Mesenchymal stem cell (in vitro differentiated cells and primary cell): Measurements from ENCODE around the gene LPAR4.

ENCODE experiments used
- DNase-seq: peaks from one replicate; pipeline ENCODE4 v3.0.0-alpha.2; 2013
- H2AFZ ChIP-seq: one replicate; pipeline ENCODE4 v1.6.1; 2013; ENCODE audit warnings: low read depth, mild to moderate bottlenecking, control low read depth, inconsistent platforms, low read length, moderate library complexity
- H2AK5ac ChIP-seq: 2 replicates; pipeline ENCODE4 v1.6.1; 2013; ENCODE audit warnings: low read length, moderate library complexity, mild to moderate bottlenecking, inconsistent platforms; ENCODE audit not compliant: severe bottlenecking
- H2BK120ac ChIP-seq: one replicate; pipeline ENCODE4 v1.6.1; 2013; ENCODE audit warnings: low read depth, mild to moderate bottlenecking, inconsistent platforms, low read length, moderate library complexity
- H2BK12ac ChIP-seq, 2 experiments: one replicate each; pipeline ENCODE4 v1.6.1; 2013; ENCODE audit warnings: inconsistent platforms in 2 of 2, low read length in 2 of 2, mild to moderate bottlenecking in 2 of 2, moderate library complexity in 2 of 2, control low read depth in 1 of 2
- H2BK15ac ChIP-seq: one replicate; pipeline ENCODE4 v1.6.1; 2013; ENCODE audit warnings: mild to moderate bottlenecking, low read depth, inconsistent platforms; ENCODE audit not compliant: poor library complexity, severe bottlenecking
- H2BK5ac ChIP-seq: 2 replicates; pipeline ENCODE4 v1.6.1; 2013; ENCODE audit warnings: low read depth, mild to moderate bottlenecking, low read length, control low read depth, inconsistent platforms; ENCODE audit not compliant: poor library complexity, severe bottlenecking
- H3K14ac ChIP-seq, 2 experiments: one replicate each; pipeline ENCODE4 v1.6.1; 2013; ENCODE audit warnings: inconsistent platforms in 2 of 2, low read length in 2 of 2, control low read depth in 1 of 2, mild to moderate bottlenecking in 1 of 2, moderate library complexity in 1 of 2
- H3K18ac ChIP-seq, 2 experiments: one replicate each; pipeline ENCODE4 v1.6.1; 2013; ENCODE audit warnings: inconsistent platforms in 2 of 2, low read length in 2 of 2, control low read depth in 1 of 2, low read depth in 1 of 2, mild to moderate bottlenecking in 1 of 2
- H3K23ac ChIP-seq, 2 experiments: one replicate each; pipeline ENCODE4 v1.6.1; 2013; ENCODE audit warnings: inconsistent platforms in 2 of 2, low read length in 2 of 2, mild to moderate bottlenecking in 2 of 2, moderate library complexity in 2 of 2, control low read depth in 1 of 2
- H3K27ac ChIP-seq: 2 replicates; pipeline ENCODE4 v1.5.1; 2013; ENCODE audit warnings: mild to moderate bottlenecking, moderate library complexity, low read length, control low read depth, inconsistent platforms; ENCODE audit not compliant: poor library complexity, severe bottlenecking
- H3K27me3 ChIP-seq, 2 experiments: 2 replicates each; pipeline versions ENCODE4 v1.6.1 to v1.7.0; 2013; ENCODE audit warnings: low read length in 2 of 2, mild to moderate bottlenecking in 2 of 2, moderate library complexity in 2 of 2, control low read depth in 1 of 2, inconsistent platforms in 1 of 2; ENCODE audit not compliant: control insufficient read depth in 1 of 2, insufficient read depth in 1 of 2
- H3K36me3 ChIP-seq, 2 experiments: 2 replicates each; pipeline versions ENCODE4 v1.6.1 to v1.7.0; 2013; ENCODE audit warnings: low read length in 2 of 2, control low read depth in 1 of 2, inconsistent platforms in 1 of 2, low read depth in 1 of 2, mild to moderate bottlenecking in 1 of 2; ENCODE audit not compliant: insufficient read depth in 2 of 2, control insufficient read depth in 1 of 2
- H3K4ac ChIP-seq, 2 experiments: one replicate each; pipeline ENCODE4 v1.6.1; 2013; ENCODE audit warnings: inconsistent platforms in 2 of 2, low read length in 2 of 2, mild to moderate bottlenecking in 2 of 2, moderate library complexity in 2 of 2, control low read depth in 1 of 2, low read depth in 1 of 2
- H3K4me1 ChIP-seq: 2 replicates; pipeline ENCODE4 v1.6.1; 2013; ENCODE audit warnings: low read depth, low read length, control low read depth; ENCODE audit not compliant: control insufficient read depth, insufficient read depth
- H3K4me2 ChIP-seq: 2 replicates; pipeline ENCODE4 v1.6.1; 2013; ENCODE audit warnings: low read length, mild to moderate bottlenecking, inconsistent platforms; ENCODE audit not compliant: poor library complexity, severe bottlenecking
- H3K4me3 ChIP-seq, 2 experiments: 2 replicates each; pipeline versions ENCODE4 v1.5.1 to v1.7.0; 2013; ENCODE audit warnings: low read length in 2 of 2, mild to moderate bottlenecking in 2 of 2, control low read depth in 1 of 2, low read depth in 1 of 2; ENCODE audit not compliant: insufficient read depth in 1 of 2
- H3K79me1 ChIP-seq: replicated peaks from 2 replicates; pipeline ENCODE4 v1.6.1; 2013; ENCODE audit warnings: mild to moderate bottlenecking, control low read depth, low read length, inconsistent platforms; ENCODE audit not compliant: poor library complexity, severe bottlenecking
- H3K9ac ChIP-seq: 2 replicates; pipeline ENCODE4 v1.7.0; 2013; ENCODE audit warnings: mild to moderate bottlenecking, low read length, moderate library complexity
- H3K9me3 ChIP-seq: 2 replicates; pipeline ENCODE4 v1.7.0; 2013; ENCODE audit warnings: mild to moderate bottlenecking, low read length; ENCODE audit not compliant: control insufficient read depth
- H4K8ac ChIP-seq: one replicate; pipeline ENCODE4 v1.6.1; 2013; ENCODE audit warnings: inconsistent platforms, mild to moderate bottlenecking, low read length, moderate library complexity
- H4K91ac ChIP-seq: one replicate; pipeline ENCODE4 v1.6.1; 2013; ENCODE audit warnings: mild to moderate bottlenecking, low read length, inconsistent platforms
- WGBS: methylation state at CpG from one replicate; pipeline ENCODE4 v1.1.7; 2013; ENCODE audit warnings: mixed read lengths; 5-methylcytosine and 5-hydroxymethylcytosine counted together

LPAR4 gene

GRCh38 chrX:78759081-78759480, 11.6 kb downstream of the LPAR4 start:
- no peak overlapping the region for H4K91ac ChIP-seq
- no peak overlapping the region for H3K27ac ChIP-seq
- no peaks in the 10 kb centered on the region for H3K4me1 ChIP-seq
- H3K9me3 ChIP-seq: no peaks in the 10 kb centered on the region
- H3K4me3 ChIP-seq: no peak overlapping the region
- no peak overlapping the region for H2BK15ac ChIP-seq
- H3K79me1 ChIP-seq: no peaks in the 10 kb centered on the region
- H3K4ac ChIP-seq: no peak overlapping the region
- no peak overlapping the region for H3K18ac ChIP-seq
- no peak overlapping the region for H2AFZ ChIP-seq
- H2AK5ac ChIP-seq: no peak overlapping the region
- H3K9ac ChIP-seq: no peak overlapping the region
- no peak overlapping the region for H4K8ac ChIP-seq
- no peak for DNase-seq
- no peak overlapping the region for H3K23ac ChIP-seq
- H3K4me2 ChIP-seq: no peak overlapping the region
- H3K27me3 ChIP-seq: no peaks in the 10 kb centered on the region
- 76% methylated on average over 6 of the region's 6 CpGs for WGBS
- no peaks in the 10 kb centered on the region for H3K36me3 ChIP-seq
- H2BK12ac ChIP-seq: no peak overlapping the region
- no peak overlapping the region for H2BK5ac ChIP-seq
- no peak overlapping the region for H3K14ac ChIP-seq
- no peak overlapping the region for H2BK120ac ChIP-seq

GRCh38 chrX:78769101-78769755, 21.7 kb downstream of the LPAR4 start:
- Histone ChIP-seq H3K36me3 (no peaks in the 10 kb centered on the region), H2BK5ac (no peak overlapping the region), H3K14ac (no peak overlapping the region), H3K79me1 (no peaks in the 10 kb centered on the region), H3K9ac (no peak overlapping the region), H2AFZ (no peak overlapping the region), H2BK120ac (no peak overlapping the region), H3K27ac (no peak overlapping the region), H3K23ac (no peak overlapping the region), H2BK15ac (no peak overlapping the region), H2BK12ac (no peak overlapping the region), H3K4me1 (no peaks in the 10 kb centered on the region), H3K4ac (no peak overlapping the region), H2AK5ac (no peak overlapping the region), H3K27me3 (no peaks in the 10 kb centered on the region), H4K91ac (no peak overlapping the region), H3K18ac (no peak overlapping the region), H3K9me3 (no peaks in the 10 kb centered on the region), H4K8ac (no peak overlapping the region), H3K4me3 (no peak overlapping the region), H3K4me2 (no peak overlapping the region)
- 24% methylated on average over 1 of the region's 2 CpGs for WGBS
- DNase-seq: no peak

- Histone ChIP-seq H3K4me2 (no peak overlapping the region), H3K18ac (no peak overlapping the region), H3K27me3 (no peaks in the 10 kb centered on the region), H2BK15ac (no peak overlapping the region), H3K27ac (no peak overlapping the region), H4K91ac (no peak overlapping the region), H3K4ac (no peak overlapping the region), H2BK5ac (no peak overlapping the region), H3K9ac (no peak overlapping the region), H3K23ac (no peak overlapping the region), H2AFZ (no peak overlapping the region), H2BK120ac (no peak overlapping the region), H2AK5ac (no peak overlapping the region), H3K9me3 (no peaks in the 10 kb centered on the region), H3K79me1 (no peaks in the 10 kb centered on the region), H3K36me3 (no peaks in the 10 kb centered on the region), H3K4me1 (no peaks in the 10 kb centered on the region), H2BK12ac (no peak overlapping the region), H3K4me3 (no peak overlapping the region), H3K14ac (no peak overlapping the region), H4K8ac (no peak overlapping the region)
- no peak for DNase-seq
Measured at GRCh38 chrX:78769946-78770345, 22.4 kb downstream of the LPAR4 start.

DNA sequence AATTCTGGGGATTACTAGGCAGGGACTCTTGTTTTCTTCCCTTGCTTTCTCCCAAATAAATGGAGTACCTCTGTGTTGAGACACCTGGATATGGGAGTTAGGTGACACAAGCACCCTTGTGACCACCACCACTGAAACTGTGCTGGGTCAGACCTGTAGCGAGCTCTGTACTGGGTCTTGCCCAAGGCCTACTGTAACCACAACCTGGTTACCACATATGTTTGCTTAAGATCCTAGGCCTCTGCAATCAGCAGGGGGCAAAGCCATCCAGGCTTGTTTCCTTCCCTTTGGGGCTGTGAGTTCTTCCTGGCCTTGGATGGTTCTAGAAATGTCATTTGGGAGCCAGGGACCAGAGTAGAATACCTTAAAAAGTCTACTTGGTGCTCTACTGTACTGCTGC, 49.4 kb downstream of the LPAR4 start:
- no peak overlapping the region for H3K14ac ChIP-seq
- no peak overlapping the region for H3K9ac ChIP-seq
- H3K4ac ChIP-seq: no peak overlapping the region
- no peak for DNase-seq
- H2AK5ac ChIP-seq: no peak overlapping the region
- no CpG with 5 or more reads among the region's 1 CpG for WGBS
- no peak overlapping the region for H2BK15ac ChIP-seq
- H4K91ac ChIP-seq: no peak overlapping the region
- no peak overlapping the region for H3K23ac ChIP-seq
- no peak overlapping the region for H2BK12ac ChIP-seq
- no peaks in the 10 kb centered on the region for H3K4me1 ChIP-seq
- H2BK120ac ChIP-seq: no peak overlapping the region
- H2BK5ac ChIP-seq: no peak overlapping the region
- no peak overlapping the region for H4K8ac ChIP-seq
- H3K9me3 ChIP-seq: no peaks in the 10 kb centered on the region
- H3K27me3 ChIP-seq: no peaks in the 10 kb centered on the region
- H2AFZ ChIP-seq: no peak overlapping the region
- no peaks in the 10 kb centered on the region for H3K36me3 ChIP-seq
- no peaks in the 10 kb centered on the region for H3K79me1 ChIP-seq
- no peak overlapping the region for H3K4me2 ChIP-seq
- H3K18ac ChIP-seq: no peak overlapping the region
- H3K4me3 ChIP-seq: no peak overlapping the region
- no peak overlapping the region for H3K27ac ChIP-seq
